ENCODE results near the gene PTPRN2. TPM values are rescaled to one million over a fixed set of nuclear protein-coding genes. Genes with fewer than 3 reads are reported as not detected.

The PTPRN2 gene
- total RNA-seq, 1 experiment from 2014 or later, result not detected

GRCh38 chr7:157596471-157596870 is 991.2 kb downstream of the PTPRN2 start:
- no peaks in the 10 kb centered on the region for H4K20me1 ChIP-seq (ENCODE audit: insufficient read depth)
- no peaks in the 10 kb centered on the region for H3K9me2 ChIP-seq (ENCODE audit: insufficient read depth)
- H3K27me3 ChIP-seq (ENCODE audit: insufficient read depth, low read depth), result peaks cover 96% of the 10 kb centered on the region
- no peak overlapping the region for H3K4me3 ChIP-seq
- CTCF ChIA-PET, result interaction anchor here (0.5 kb wide), 1 partner anchor 594 kb away, joined by 3 read pairs; no protein-coding TSS in a partner anchor
- DNase-seq, result no peak
- H3K4me2 ChIP-seq, result no peak overlapping the region
- H3K4me1 ChIP-seq (replicated peaks; ENCODE audit: insufficient read depth), result no peaks in the 10 kb centered on the region
- H3F3A ChIP-seq (ENCODE audit: insufficient read depth, low read depth), result no peaks in the 10 kb centered on the region
- no TSS peak for BruUV-seq (replicated peaks)
- POLR2A ChIA-PET (ENCODE audit: unreplicated experiment), result no interaction called here
- TF ChIP-seq EZH2 (IDR thresholded peaks at IDR 0.05; ENCODE audit: low read depth), result no peak
- TF ChIP-seq, protein P1, sequence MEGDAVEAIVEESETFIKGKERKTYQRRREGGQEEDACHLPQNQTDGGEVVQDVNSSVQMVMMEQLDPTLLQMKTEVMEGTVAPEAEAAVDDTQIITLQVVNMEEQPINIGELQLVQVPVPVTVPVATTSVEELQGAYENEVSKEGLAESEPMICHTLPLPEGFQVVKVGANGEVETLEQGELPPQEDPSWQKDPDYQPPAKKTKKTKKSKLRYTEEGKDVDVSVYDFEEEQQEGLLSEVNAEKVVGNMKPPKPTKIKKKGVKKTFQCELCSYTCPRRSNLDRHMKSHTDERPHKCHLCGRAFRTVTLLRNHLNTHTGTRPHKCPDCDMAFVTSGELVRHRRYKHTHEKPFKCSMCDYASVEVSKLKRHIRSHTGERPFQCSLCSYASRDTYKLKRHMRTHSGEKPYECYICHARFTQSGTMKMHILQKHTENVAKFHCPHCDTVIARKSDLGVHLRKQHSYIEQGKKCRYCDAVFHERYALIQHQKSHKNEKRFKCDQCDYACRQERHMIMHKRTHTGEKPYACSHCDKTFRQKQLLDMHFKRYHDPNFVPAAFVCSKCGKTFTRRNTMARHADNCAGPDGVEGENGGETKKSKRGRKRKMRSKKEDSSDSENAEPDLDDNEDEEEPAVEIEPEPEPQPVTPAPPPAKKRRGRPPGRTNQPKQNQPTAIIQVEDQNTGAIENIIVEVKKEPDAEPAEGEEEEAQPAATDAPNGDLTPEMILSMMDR (conservative IDR thresholded peaks at IDR 0.05), result no peak
- H3K27ac ChIP-seq, result no peak overlapping the region
- intact Hi-C loops (cut with micrococcal nuclease; ENCODE audit: unreplicated experiment), result no loop called here
- no peaks in the 10 kb centered on the region for H3K9me3 ChIP-seq (ENCODE audit: insufficient read depth, low read depth)
- H3K79me2 ChIP-seq (ENCODE audit: low read depth), result no peaks in the 10 kb centered on the region
- H2AFZ ChIP-seq, result no peak overlapping the region
- H3K36me3 ChIP-seq (ENCODE audit: low read depth), result no peaks in the 10 kb centered on the region

GRCh38 chr7:157596026-157596425 is 991.6 kb downstream of the PTPRN2 start:
- no peaks in the 10 kb centered on the region for H3K36me3 ChIP-seq (ENCODE audit: low read depth)
- H3K9me2 ChIP-seq (ENCODE audit: insufficient read depth), result no peaks in the 10 kb centered on the region
- no TSS peak for BruUV-seq (replicated peaks)
- H3F3A ChIP-seq (ENCODE audit: insufficient read depth, low read depth), result no peaks in the 10 kb centered on the region
- H3K27me3 ChIP-seq (ENCODE audit: insufficient read depth, low read depth), result peaks cover 96% of the 10 kb centered on the region
- no peak for TF ChIP-seq EZH2 (IDR thresholded peaks at IDR 0.05; ENCODE audit: low read depth)
- TF ChIP-seq, protein P1 (conservative IDR thresholded peaks at IDR 0.05), result no peak
- H3K79me2 ChIP-seq (ENCODE audit: low read depth), result no peaks in the 10 kb centered on the region
- no peaks in the 10 kb centered on the region for H4K20me1 ChIP-seq (ENCODE audit: insufficient read depth)
- no peak overlapping the region for H2AFZ ChIP-seq
- H3K27ac ChIP-seq, result no peak overlapping the region
- H3K4me2 ChIP-seq, result no peak overlapping the region
- intact Hi-C loops (cut with micrococcal nuclease; ENCODE audit: unreplicated experiment), result no loop called here
- no peak overlapping the region for H3K4me3 ChIP-seq
- no peaks in the 10 kb centered on the region for H3K9me3 ChIP-seq (ENCODE audit: insufficient read depth, low read depth)
- no peaks in the 10 kb centered on the region for H3K4me1 ChIP-seq (replicated peaks; ENCODE audit: insufficient read depth)
- DNase-seq, result no peak
- ChIA-PET CTCF (interaction anchor here (0.5 kb wide), 1 partner anchor 594 kb away, joined by 3 read pairs; no protein-coding TSS in a partner anchor), POLR2A (ENCODE audit: unreplicated experiment) (no interaction called here)

DNA sequence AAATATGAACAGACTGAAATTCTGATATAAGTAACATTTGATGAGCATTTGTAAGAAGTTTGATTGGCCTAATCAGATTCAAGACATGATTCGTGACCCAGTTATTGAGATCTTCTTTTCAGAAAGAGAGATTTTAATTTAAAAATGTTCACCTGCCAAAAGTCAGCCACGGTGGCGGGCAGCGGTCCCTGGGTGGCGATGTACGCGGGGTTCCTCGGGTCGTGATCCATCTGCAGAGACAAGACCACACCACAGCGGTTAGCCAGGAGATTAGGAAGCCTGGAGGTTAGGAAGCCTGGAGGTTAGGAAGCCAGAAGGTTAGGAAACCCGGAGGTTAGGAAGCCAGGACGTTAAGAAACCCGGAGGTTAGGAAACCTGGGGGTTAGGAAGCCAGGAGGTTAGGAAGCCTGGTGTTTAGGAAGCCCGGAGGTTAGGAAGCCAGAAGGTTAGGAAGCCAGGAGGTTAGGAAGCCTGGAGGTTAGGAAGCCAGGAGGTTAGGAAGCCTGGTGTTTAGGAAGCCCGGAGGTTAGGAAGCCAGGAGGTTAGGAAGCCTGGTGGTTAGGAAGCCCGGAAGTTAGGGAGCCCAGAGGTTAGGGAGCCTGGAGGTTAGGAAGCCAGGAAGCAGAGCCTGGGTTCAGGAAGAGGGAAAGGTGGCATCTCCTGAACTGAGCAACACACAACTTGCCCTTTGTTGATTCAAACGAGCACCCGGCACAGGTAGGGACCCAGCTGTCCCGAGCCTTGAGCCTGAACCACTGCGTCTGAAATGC is 992.4 kb downstream of the PTPRN2 start:
- Histone ChIP-seq H3K36me3 (ENCODE audit: low read depth) (no peaks in the 10 kb centered on the region), H3K27me3 (ENCODE audit: insufficient read depth, low read depth) (peaks cover 96% of the 10 kb centered on the region), H3K4me2 (no peak overlapping the region), H3K9me2 (ENCODE audit: insufficient read depth) (no peaks in the 10 kb centered on the region), H4K20me1 (ENCODE audit: insufficient read depth) (no peaks in the 10 kb centered on the region), H3K79me2 (ENCODE audit: low read depth) (no peaks in the 10 kb centered on the region), H3F3A (ENCODE audit: insufficient read depth, low read depth) (no peaks in the 10 kb centered on the region), H3K4me3 (no peak overlapping the region), H2AFZ (no peak overlapping the region), H3K4me1 (replicated peaks; ENCODE audit: insufficient read depth) (no peaks in the 10 kb centered on the region), H3K9me3 (ENCODE audit: insufficient read depth, low read depth) (no peaks in the 10 kb centered on the region), H3K27ac (no peak overlapping the region)
- no peak for TF ChIP-seq EZH2 (IDR thresholded peaks at IDR 0.05; ENCODE audit: low read depth)
- TF ChIP-seq, protein P1 (conservative IDR thresholded peaks at IDR 0.05), result no peak
- intact Hi-C loops (cut with micrococcal nuclease; ENCODE audit: unreplicated experiment), result no loop called here
- ChIA-PET POLR2A (ENCODE audit: unreplicated experiment) (no interaction called here), CTCF (no interaction called here)
- no TSS peak for BruUV-seq (replicated peaks)
- DNase-seq, result no peak

Measured in PC-9 (cell line).